ENCODE data around the gene KBTBD12.

DNA sequence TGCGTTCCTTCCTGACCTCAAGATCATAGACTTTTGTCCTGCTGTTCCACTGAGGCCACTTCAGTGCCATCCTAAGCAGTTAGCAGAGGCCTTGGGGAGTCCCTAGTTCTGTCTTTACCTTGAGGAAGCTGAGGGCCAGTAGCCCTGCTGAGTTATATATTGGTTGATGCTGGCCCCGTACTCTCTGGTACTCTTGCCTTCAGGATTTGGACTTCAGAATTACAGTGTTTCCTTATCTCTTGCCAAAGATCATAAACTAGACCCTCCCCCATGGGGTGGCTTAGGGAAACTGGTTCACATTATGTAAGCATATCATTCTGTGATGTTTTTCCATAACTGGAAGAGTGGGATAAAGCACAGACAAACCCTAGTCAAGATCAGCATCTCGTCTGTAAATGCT, 33.2 kb downstream of the KBTBD12 start:
- no peak for TF ChIP-seq POLR2A (IDR thresholded peaks at IDR 0.05; ENCODE audit: extremely low read depth, insufficient read length)
- TF ChIP-seq, protein P1, sequence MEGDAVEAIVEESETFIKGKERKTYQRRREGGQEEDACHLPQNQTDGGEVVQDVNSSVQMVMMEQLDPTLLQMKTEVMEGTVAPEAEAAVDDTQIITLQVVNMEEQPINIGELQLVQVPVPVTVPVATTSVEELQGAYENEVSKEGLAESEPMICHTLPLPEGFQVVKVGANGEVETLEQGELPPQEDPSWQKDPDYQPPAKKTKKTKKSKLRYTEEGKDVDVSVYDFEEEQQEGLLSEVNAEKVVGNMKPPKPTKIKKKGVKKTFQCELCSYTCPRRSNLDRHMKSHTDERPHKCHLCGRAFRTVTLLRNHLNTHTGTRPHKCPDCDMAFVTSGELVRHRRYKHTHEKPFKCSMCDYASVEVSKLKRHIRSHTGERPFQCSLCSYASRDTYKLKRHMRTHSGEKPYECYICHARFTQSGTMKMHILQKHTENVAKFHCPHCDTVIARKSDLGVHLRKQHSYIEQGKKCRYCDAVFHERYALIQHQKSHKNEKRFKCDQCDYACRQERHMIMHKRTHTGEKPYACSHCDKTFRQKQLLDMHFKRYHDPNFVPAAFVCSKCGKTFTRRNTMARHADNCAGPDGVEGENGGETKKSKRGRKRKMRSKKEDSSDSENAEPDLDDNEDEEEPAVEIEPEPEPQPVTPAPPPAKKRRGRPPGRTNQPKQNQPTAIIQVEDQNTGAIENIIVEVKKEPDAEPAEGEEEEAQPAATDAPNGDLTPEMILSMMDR (IDR thresholded peaks at IDR 0.05; ENCODE audit: low read depth, low read length) = no peak
- TF ChIP-seq, protein P2, sequence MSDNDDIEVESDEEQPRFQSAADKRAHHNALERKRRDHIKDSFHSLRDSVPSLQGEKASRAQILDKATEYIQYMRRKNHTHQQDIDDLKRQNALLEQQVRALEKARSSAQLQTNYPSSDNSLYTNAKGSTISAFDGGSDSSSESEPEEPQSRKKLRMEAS (IDR thresholded peaks at IDR 0.05; ENCODE audit: low read depth, low read length) = no peak
- TF ChIP-seq MYC (IDR thresholded peaks at IDR 0.05; ENCODE audit: low read depth, low read length) = no peak

All from NB4 (cell line).